Measurements from ENCODE around the gene DYNLT2B.
"Not testable (repeated sequence)": the region's sequence is repeated elsewhere in the genome, so short reads cannot be mapped to it uniquely, and the experiment has no call there.

The DYNLT2B gene

GRCh38 chr3:196251918-196252317 lies 66.1 kb downstream of the DYNLT2B start:
- H4K20me1 ChIP-seq (ENCODE audit: insufficient read depth, low read length, poor library complexity, severe bottlenecking) = no peaks in the 10 kb centered on the region
- H3K79me2 ChIP-seq (ENCODE audit: insufficient read depth, low read length) = no peaks in the 10 kb centered on the region
- TF ChIP-seq EZH2phosphoT487 (IDR thresholded peaks at IDR 0.05; ENCODE audit: borderline replicate concordance) (no peak), CTCF (conservative IDR thresholded peaks at IDR 0.05; ENCODE audit: low read length) (no peak)
- no peaks in the 10 kb centered on the region for H3K4me1 ChIP-seq (ENCODE audit: insufficient read depth, low read length, poor library complexity, severe bottlenecking)
- no peaks in the 10 kb centered on the region for H3F3A ChIP-seq (ENCODE audit: low read depth)
- peaks cover 24% of the 10 kb centered on the region; the same call in 1 of the 2 replicates for H3K36me3 ChIP-seq (ENCODE audit: insufficient read depth, low read length)
- no peaks in the 10 kb centered on the region for H3K9me3 ChIP-seq (ENCODE audit: insufficient read depth, low read depth, low read length)
- H2AFZ ChIP-seq (ENCODE audit: low read length) = no peak overlapping the region
- no peaks in the 10 kb centered on the region for H3K9me2 ChIP-seq (replicated peaks; ENCODE audit: low read depth, low read length)
- no peak overlapping the region for H3K4me2 ChIP-seq (ENCODE audit: low read depth, low read length, poor library complexity, severe bottlenecking)
- H3K27me3 ChIP-seq (ENCODE audit: insufficient read depth, low read length, poor library complexity, severe bottlenecking) = no peaks in the 10 kb centered on the region
- H3K4me3 ChIP-seq (ENCODE audit: low read length, poor library complexity, severe bottlenecking) = no peak overlapping the region
- H3K9ac ChIP-seq (ENCODE audit: low read depth, low read length, poor library complexity, severe bottlenecking) = no peak overlapping the region

GRCh38 chr3:196246612-196247308 lies 71.3 kb downstream of the DYNLT2B start:
- no peak overlapping the region for H3K9ac ChIP-seq (ENCODE audit: low read depth, low read length, poor library complexity, severe bottlenecking)
- no peaks in the 10 kb centered on the region for H3K79me2 ChIP-seq (ENCODE audit: insufficient read depth, low read length)
- no peaks in the 10 kb centered on the region for H3K9me2 ChIP-seq (replicated peaks; ENCODE audit: low read depth, low read length)
- TF ChIP-seq CTCF (conservative IDR thresholded peaks at IDR 0.05; ENCODE audit: low read length) = no peak
- TF ChIP-seq EZH2phosphoT487 (IDR thresholded peaks at IDR 0.05; ENCODE audit: borderline replicate concordance) = no peak
- H3K9me3 ChIP-seq (ENCODE audit: insufficient read depth, low read depth, low read length) = no peaks in the 10 kb centered on the region
- no peaks in the 10 kb centered on the region for H3F3A ChIP-seq (ENCODE audit: low read depth)
- H2AFZ ChIP-seq (ENCODE audit: low read length) = no peak overlapping the region
- no peak overlapping the region for H3K4me2 ChIP-seq (ENCODE audit: low read depth, low read length, poor library complexity, severe bottlenecking)
- no peak overlapping the region for H3K4me3 ChIP-seq (ENCODE audit: low read length, poor library complexity, severe bottlenecking)
- peaks cover 32% of the 10 kb centered on the region; the same call in 1 of the 2 replicates for H3K36me3 ChIP-seq (ENCODE audit: insufficient read depth, low read length)
- no peaks in the 10 kb centered on the region for H3K27me3 ChIP-seq (ENCODE audit: insufficient read depth, low read length, poor library complexity, severe bottlenecking)
- no peaks in the 10 kb centered on the region for H3K4me1 ChIP-seq (ENCODE audit: insufficient read depth, low read length, poor library complexity, severe bottlenecking)
- H4K20me1 ChIP-seq (ENCODE audit: insufficient read depth, low read length, poor library complexity, severe bottlenecking) = no peaks in the 10 kb centered on the region

GRCh38 chr3:196244166-196244565 lies 73.9 kb downstream of the DYNLT2B start:
- peaks cover 37% of the 10 kb centered on the region; the same call in 1 of the 2 replicates for H3K36me3 ChIP-seq (ENCODE audit: insufficient read depth, low read length)
- not testable (repeated sequence) for H3K9ac ChIP-seq (ENCODE audit: low read depth, low read length, poor library complexity, severe bottlenecking); H3K4me1 ChIP-seq (ENCODE audit: insufficient read depth, low read length, poor library complexity, severe bottlenecking); H2AFZ ChIP-seq (ENCODE audit: low read length); H3K4me3 ChIP-seq (ENCODE audit: low read length, poor library complexity, severe bottlenecking); H3K9me2 ChIP-seq (replicated peaks; ENCODE audit: low read depth, low read length); H3K4me2 ChIP-seq (ENCODE audit: low read depth, low read length, poor library complexity, severe bottlenecking); H3K79me2 ChIP-seq (ENCODE audit: insufficient read depth, low read length); H3K27me3 ChIP-seq (ENCODE audit: insufficient read depth, low read length, poor library complexity, severe bottlenecking); H3F3A ChIP-seq (ENCODE audit: low read depth); H4K20me1 ChIP-seq (ENCODE audit: insufficient read depth, low read length, poor library complexity, severe bottlenecking); H3K9me3 ChIP-seq (ENCODE audit: insufficient read depth, low read depth, low read length)

GRCh38 chr3:196241704-196242103 lies 76.3 kb downstream of the DYNLT2B start:
- no peaks in the 10 kb centered on the region for H3K4me1 ChIP-seq (ENCODE audit: insufficient read depth, low read length, poor library complexity, severe bottlenecking)
- no peaks in the 10 kb centered on the region for H4K20me1 ChIP-seq (ENCODE audit: insufficient read depth, low read length, poor library complexity, severe bottlenecking)
- no peak overlapping the region for H3K4me2 ChIP-seq (ENCODE audit: low read depth, low read length, poor library complexity, severe bottlenecking)
- H2AFZ ChIP-seq (ENCODE audit: low read length) = no peak overlapping the region
- no peaks in the 10 kb centered on the region for H3F3A ChIP-seq (ENCODE audit: low read depth)
- TF ChIP-seq EZH2phosphoT487 (IDR thresholded peaks at IDR 0.05; ENCODE audit: borderline replicate concordance) (no peak), CTCF (conservative IDR thresholded peaks at IDR 0.05; ENCODE audit: low read length) (no peak)
- H3K27me3 ChIP-seq (ENCODE audit: insufficient read depth, low read length, poor library complexity, severe bottlenecking) = no peaks in the 10 kb centered on the region
- no peak overlapping the region for H3K9ac ChIP-seq (ENCODE audit: low read depth, low read length, poor library complexity, severe bottlenecking)
- H3K79me2 ChIP-seq (ENCODE audit: insufficient read depth, low read length) = no peaks in the 10 kb centered on the region
- H3K9me3 ChIP-seq (ENCODE audit: insufficient read depth, low read depth, low read length) = no peaks in the 10 kb centered on the region
- H3K36me3 ChIP-seq (ENCODE audit: insufficient read depth, low read length) = peaks cover 28% of the 10 kb centered on the region; the same call in 1 of the 2 replicates
- H3K9me2 ChIP-seq (replicated peaks; ENCODE audit: low read depth, low read length) = no peaks in the 10 kb centered on the region
- H3K4me3 ChIP-seq (ENCODE audit: low read length, poor library complexity, severe bottlenecking) = no peak overlapping the region
